Left ventricle myocardium inferior (tissue), 1 donor: Measurements from ENCODE around the gene TRDN. TPM values are rescaled to one million over a fixed set of nuclear protein-coding genes. Genes with fewer than 3 reads are reported as not detected.

Experiments
- DNase-seq: peaks from one replicate; pipeline ENCODE4 v3.0.0-alpha.2; 2020
- H3K27ac ChIP-seq: fragments of 200-600 bp; replicated peaks from 2 replicates; pipeline ENCODE4 v1.8.0; 2021
- H3K27me3 ChIP-seq: fragments of 200-600 bp; 2 replicates; pipeline ENCODE4 v1.8.0; 2021; ENCODE audit warnings: low read depth
- H3K36me3 ChIP-seq: fragments of 200-600 bp; 2 replicates; pipeline ENCODE4 v1.8.0; 2021
- H3K4me1 ChIP-seq: fragments of 200-600 bp; 2 replicates; pipeline ENCODE4 v1.8.0; 2021
- H3K4me3 ChIP-seq: fragments of 200-600 bp; 2 replicates; pipeline ENCODE4 v1.8.0; 2021; ENCODE audit warnings: mild to moderate bottlenecking, moderate library complexity
- H3K9me3 ChIP-seq: fragments of 200-600 bp; replicated peaks from 2 replicates; pipeline ENCODE4 v1.8.0; 2021
- intact Hi-C: fragments of 100-400 bp; cut with micrococcal nuclease; formaldehyde crosslinking; loops from one replicate; pipeline ENCODE4 v1.11.0; 2022
- total RNA-seq: library from RNA; stranded (reverse); fragmentation: NEBNext Ultra II Directional; extraction: Animal tissue kit (Norgen Biotek cat#: 25700); gene quantifications from one replicate; pipeline ENCODE4 v1.2.1, GENCODE V29; 2021
- TF ChIP-seq, protein P1 (sequence below): fragments of 200-600 bp; IDR thresholded peaks from 2 replicates; pipeline ENCODE4 v1.8.0; 2021; ENCODE audit warnings: antibody characterized with exemption, mild to moderate bottlenecking, borderline replicate concordance
- donor health status: DM: no; HTN: yes; CAD: no; lungs with severe emphysema.

The TRDN gene
- total RNA-seq, 1 donor from 2014 or later: 453 TPM

DNA sequence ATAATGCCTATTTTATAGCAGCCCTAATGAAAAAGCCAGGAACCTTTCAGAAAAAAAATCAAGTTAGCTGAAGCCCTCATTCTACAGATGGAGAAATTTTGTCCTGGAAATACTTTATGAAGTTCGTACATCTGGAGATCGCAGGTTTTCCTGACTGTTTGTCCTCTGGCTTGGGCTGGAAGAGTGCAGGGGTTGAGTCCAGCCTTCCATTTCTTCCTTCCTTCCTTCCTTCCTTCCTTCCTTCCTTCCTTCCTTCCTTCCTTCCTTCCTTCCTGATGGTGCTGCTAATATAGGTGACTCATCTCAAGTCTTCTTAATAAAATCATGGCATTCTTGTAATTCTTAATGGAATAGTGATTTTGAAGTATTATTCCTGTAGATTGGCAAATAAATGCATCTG, 413.3 kb downstream of the TRDN start:
- intact Hi-C loops: no loop called here
- TF ChIP-seq, protein P1, sequence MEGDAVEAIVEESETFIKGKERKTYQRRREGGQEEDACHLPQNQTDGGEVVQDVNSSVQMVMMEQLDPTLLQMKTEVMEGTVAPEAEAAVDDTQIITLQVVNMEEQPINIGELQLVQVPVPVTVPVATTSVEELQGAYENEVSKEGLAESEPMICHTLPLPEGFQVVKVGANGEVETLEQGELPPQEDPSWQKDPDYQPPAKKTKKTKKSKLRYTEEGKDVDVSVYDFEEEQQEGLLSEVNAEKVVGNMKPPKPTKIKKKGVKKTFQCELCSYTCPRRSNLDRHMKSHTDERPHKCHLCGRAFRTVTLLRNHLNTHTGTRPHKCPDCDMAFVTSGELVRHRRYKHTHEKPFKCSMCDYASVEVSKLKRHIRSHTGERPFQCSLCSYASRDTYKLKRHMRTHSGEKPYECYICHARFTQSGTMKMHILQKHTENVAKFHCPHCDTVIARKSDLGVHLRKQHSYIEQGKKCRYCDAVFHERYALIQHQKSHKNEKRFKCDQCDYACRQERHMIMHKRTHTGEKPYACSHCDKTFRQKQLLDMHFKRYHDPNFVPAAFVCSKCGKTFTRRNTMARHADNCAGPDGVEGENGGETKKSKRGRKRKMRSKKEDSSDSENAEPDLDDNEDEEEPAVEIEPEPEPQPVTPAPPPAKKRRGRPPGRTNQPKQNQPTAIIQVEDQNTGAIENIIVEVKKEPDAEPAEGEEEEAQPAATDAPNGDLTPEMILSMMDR: no peak
- H3K27ac ChIP-seq: no peak overlapping the region

DNA sequence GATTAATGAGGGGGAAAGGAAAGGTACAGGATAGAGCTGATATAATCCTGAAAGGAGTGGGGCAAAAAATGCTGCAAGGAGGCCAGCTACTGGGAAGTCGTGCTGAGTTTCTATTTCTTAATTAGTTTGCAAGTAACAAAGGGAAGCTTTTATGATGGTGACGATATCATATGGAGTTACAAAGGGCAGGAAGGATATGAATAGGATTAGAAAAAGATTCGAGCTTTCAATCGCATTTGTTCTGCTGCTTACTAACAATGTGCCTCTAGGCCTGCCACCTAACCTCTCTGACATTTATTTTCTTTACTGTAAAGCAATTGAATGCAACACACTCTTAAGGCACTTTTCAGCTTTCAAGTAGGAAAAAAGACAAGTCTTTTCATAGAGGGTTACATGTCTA, 421.5 kb downstream of the TRDN start:
- Histone ChIP-seq H3K4me3 (no peak overlapping the region), H3K9me3 (no peaks in the 10 kb centered on the region), H3K4me1 (no peaks in the 10 kb centered on the region), H3K27ac (no peak overlapping the region), H3K27me3 (no peaks in the 10 kb centered on the region), H3K36me3 (no peaks in the 10 kb centered on the region)
- DNase-seq: no peak
- TF ChIP-seq, protein P1: no peak
- intact Hi-C loops: no loop called here

More for the DNA sequence above, 413.3 kb downstream of the TRDN start:
- no peak overlapping the region for H3K4me3 ChIP-seq
- H3K27me3 ChIP-seq: no peaks in the 10 kb centered on the region
- no peaks in the 10 kb centered on the region for H3K9me3 ChIP-seq
- no peak for DNase-seq
- H3K36me3 ChIP-seq: no peaks in the 10 kb centered on the region
- H3K4me1 ChIP-seq: peaks cover 17% of the 10 kb centered on the region

DNA sequence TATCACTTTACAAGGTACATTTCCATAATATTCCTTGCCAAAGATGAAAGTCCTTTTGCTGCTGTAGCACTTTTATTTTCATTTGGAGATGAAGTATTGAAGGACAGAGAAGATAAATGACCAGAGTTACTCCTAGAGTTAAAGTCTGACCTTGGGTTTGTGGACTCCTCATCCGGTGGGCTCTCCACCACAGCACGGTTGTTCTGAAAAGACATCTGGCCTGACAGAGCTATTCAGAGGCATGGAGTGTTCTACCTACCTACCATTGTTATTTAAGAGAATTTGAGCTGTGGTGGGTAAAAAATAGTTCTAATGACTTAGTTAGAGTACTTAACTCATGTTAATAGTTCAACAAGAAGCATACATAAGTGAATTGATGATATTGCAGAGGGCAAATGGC, 422.3 kb downstream of the TRDN start:
- H3K4me1 ChIP-seq: no peaks in the 10 kb centered on the region
- H3K27me3 ChIP-seq: no peaks in the 10 kb centered on the region
- H3K9me3 ChIP-seq: no peaks in the 10 kb centered on the region
- TF ChIP-seq, protein P1: no peak
- no peak for DNase-seq
- no peak overlapping the region for H3K4me3 ChIP-seq
- H3K27ac ChIP-seq: no peak overlapping the region
- H3K36me3 ChIP-seq: no peaks in the 10 kb centered on the region
- intact Hi-C loops: no loop called here

DNA sequence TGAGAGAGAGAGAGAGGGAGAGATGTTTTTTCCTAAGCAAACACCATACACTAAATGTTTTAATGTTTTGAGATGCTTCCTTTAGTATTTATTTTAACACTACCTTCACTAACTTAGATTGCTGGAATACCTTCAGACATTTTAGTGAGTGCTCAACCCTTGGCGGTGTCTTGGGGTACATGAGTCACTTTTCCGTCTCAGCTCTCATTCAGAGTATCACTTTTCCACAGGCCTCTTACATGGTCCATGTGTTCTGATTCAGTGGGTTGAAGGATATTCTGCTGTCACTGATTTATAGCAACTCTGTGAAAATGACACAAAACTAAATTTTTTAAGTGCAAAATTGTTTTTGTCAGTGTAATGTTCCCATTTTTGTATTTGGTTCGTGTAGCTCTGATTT, 422.8 kb downstream of the TRDN start:
- TF ChIP-seq, protein P1: no peak
- Histone ChIP-seq H3K4me1 (no peaks in the 10 kb centered on the region), H3K27ac (no peak overlapping the region), H3K36me3 (no peaks in the 10 kb centered on the region), H3K27me3 (no peaks in the 10 kb centered on the region), H3K4me3 (no peak overlapping the region), H3K9me3 (no peaks in the 10 kb centered on the region)
- no peak for DNase-seq
- intact Hi-C loops: no loop called here

DNA sequence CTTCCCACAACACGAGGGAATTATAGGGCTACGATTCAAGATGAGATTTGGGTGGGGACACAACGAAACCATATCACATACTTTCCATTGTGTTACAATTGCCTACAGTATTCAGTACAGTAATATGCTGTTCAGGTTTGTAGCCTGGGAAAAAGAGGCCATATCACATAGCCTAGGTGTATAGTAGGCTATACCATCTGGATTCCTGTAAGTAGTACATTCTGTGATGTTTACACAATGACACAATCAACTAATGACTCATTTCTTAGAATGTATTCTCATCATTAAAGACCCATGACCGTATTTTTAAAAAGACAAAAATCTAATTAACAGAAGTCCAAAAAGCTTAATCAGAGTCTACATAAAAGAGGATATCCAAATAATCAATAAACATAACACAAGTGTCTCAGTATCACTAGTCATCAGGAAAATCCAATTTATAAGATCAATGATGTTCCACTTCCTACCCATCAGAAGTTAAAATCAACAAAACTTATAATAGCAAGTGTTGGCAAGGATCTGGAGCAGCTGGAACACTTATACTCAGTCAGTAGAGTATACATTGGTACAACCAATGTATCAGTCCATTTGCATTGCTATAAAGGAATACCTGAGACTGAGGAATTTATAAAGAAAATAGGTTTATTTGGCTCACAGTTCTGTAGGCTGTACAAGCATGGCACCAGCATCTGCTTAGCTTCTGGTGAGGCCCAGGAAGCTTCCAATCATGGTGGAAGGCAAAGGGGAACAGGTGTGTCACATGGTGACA, 424.8 kb downstream of the TRDN start:
- no peak for DNase-seq
- H3K4me1 ChIP-seq: no peaks in the 10 kb centered on the region
- no peak overlapping the region for H3K27ac ChIP-seq
- H3K27me3 ChIP-seq: no peaks in the 10 kb centered on the region
- no peaks in the 10 kb centered on the region for H3K9me3 ChIP-seq
- no peaks in the 10 kb centered on the region for H3K36me3 ChIP-seq
- TF ChIP-seq, protein P1: no peak
- H3K4me3 ChIP-seq: no peak overlapping the region
- intact Hi-C loops: no loop called here
